NB4 (cell line): ENCODE results near the gene MBNL2.

Experiments used
- DNase-seq: peaks from one replicate; pipeline ENCODE4 v3.0.0; 2010; ENCODE audit warnings: low read depth
- H3K4me3 ChIP-seq: one replicate; pipeline ENCODE4 v1.5.1; 2011; ENCODE audit warnings: mild to moderate bottlenecking, low read depth, low read length, moderate library complexity
- CTCF ChIP-seq: IDR thresholded peaks from one replicate; pipeline ENCODE4 v1.5.1; 2012; ENCODE audit warnings: low read depth, low read length
- MAX ChIP-seq: IDR thresholded peaks from 2 replicates; pipeline ENCODE4 v1.6.1; 2011; ENCODE audit warnings: low read depth, low read length
- MYC ChIP-seq: IDR thresholded peaks from 2 replicates; pipeline ENCODE4 v1.6.1; 2011; ENCODE audit warnings: low read depth, low read length
- POLR2A ChIP-seq: IDR thresholded peaks from 2 replicates; pipeline ENCODE4 v1.6.1; 2011; ENCODE audit warnings: mild to moderate bottlenecking; ENCODE audit not compliant: insufficient read length; ENCODE audit errors: extremely low read depth

The MBNL2 gene

GRCh38 chr13:97285221-97285955 is 63.3 kb downstream of the MBNL2 start:
- no peak for TF ChIP-seq MYC
- TF ChIP-seq CTCF = no peak
- no peak for TF ChIP-seq POLR2A
- no peak for TF ChIP-seq MAX
- DNase-seq = no peak
- H3K4me3 ChIP-seq = no peak overlapping the region

- no peak overlapping the region for H3K4me3 ChIP-seq
- DNase-seq = no peak
- no peak for TF ChIP-seq MYC
- no peak for TF ChIP-seq MAX
- TF ChIP-seq CTCF = no peak
- no peak for TF ChIP-seq POLR2A
Observed at GRCh38 chr13:97286317-97287046, 64.3 kb downstream of the MBNL2 start.

GRCh38 chr13:97287047-97287383 is 64.9 kb downstream of the MBNL2 start:
- TF ChIP-seq CTCF (no peak), POLR2A (no peak), MYC (no peak), MAX (no peak)
- DNase-seq = no peak
- no peak overlapping the region for H3K4me3 ChIP-seq

GRCh38 chr13:97288486-97288900 is 66.4 kb downstream of the MBNL2 start:
- DNase-seq = no peak
- H3K4me3 ChIP-seq = no peak overlapping the region
- TF ChIP-seq POLR2A (no peak), CTCF (no peak), MAX (no peak), MYC (no peak)

GRCh38 chr13:97289514-97290298 is 67.6 kb downstream of the MBNL2 start:
- no peak for TF ChIP-seq CTCF
- TF ChIP-seq MAX = no peak
- no peak for TF ChIP-seq POLR2A
- no peak for TF ChIP-seq MYC

More at GRCh38 chr13:97289514-97290298, 67.6 kb downstream of the MBNL2 start:
- H3K4me3 ChIP-seq = no peak overlapping the region
- DNase-seq = no peak
